AG09309 (cell line): Measurements from ENCODE around the gene ELAVL2.

Experiments used
- DNase-seq: peaks from one replicate; pipeline ENCODE4 v3.0.0-alpha.2; 2010; ENCODE audit warnings: low read depth
- H3K4me3 ChIP-seq: 2 replicates; pipeline ENCODE4 v1.5.1; 2011; ENCODE audit warnings: mild to moderate bottlenecking, low read depth, low read length, moderate library complexity; ENCODE audit not compliant: control insufficient read depth
- CTCF ChIP-seq: IDR thresholded peaks from 2 replicates; pipeline ENCODE4 v1.5.1; 2011; ENCODE audit warnings: mild to moderate bottlenecking, low read depth, low read length, inconsistent platforms; ENCODE audit not compliant: insufficient read depth, control insufficient read depth; ENCODE audit errors: missing control alignments

Gene ELAVL2

DNA sequence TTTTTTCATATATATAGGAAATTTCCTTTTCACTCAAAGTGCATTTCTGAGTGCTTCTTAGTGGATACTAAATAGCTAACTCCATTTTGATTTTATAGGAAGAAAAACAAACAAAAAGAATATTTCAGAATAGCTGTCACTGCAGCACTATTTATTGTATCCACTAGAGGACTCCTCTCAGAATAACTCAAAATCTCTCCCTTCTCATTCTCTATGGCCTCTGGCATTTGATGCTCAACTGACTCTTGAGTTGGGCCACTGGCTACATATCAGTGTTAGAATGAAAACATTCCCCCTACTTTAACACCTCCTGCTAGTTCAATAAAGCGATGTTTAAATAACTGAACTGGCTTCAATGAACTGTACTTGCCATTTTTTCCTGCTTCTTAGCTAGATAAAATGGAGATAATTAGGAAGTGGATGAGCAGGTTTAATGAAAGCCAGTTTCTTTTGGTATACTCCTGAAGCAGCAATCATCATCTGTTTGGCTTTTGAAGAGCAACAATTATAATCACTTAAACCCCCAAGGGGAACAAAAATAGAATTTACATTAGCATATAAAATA lies 16.6 kb upstream of the ELAVL2 start:
- DNase-seq: no peak
- no peak overlapping the region for H3K4me3 ChIP-seq
- no peak for TF ChIP-seq CTCF

GRCh38 chr9:23841304-23841703 lies 15.3 kb upstream of the ELAVL2 start:
- no peak for DNase-seq
- H3K4me3 ChIP-seq: no peak overlapping the region
- no peak for TF ChIP-seq CTCF

DNA sequence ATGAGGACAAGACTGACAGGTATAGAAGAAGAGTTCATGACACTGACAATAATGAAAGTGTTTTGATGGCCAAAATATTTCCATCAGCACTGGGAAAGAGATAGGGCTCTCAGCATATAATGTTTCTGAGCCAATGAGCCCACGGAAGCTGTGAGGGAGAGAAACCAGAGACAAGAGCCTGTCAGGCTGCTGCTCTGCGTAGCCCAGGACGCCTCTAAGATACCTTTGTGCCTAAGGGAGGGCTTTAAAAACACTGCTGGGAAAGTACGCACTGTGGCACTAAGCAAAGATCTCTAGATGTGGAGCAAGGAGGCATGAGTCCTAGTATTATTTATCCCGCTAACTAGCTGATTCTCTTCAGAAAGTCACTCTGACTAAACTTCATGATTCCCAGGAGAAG lies 11.0 kb upstream of the ELAVL2 start:
- DNase-seq: no peak
- no peak for TF ChIP-seq CTCF
- no peak overlapping the region for H3K4me3 ChIP-seq

DNA sequence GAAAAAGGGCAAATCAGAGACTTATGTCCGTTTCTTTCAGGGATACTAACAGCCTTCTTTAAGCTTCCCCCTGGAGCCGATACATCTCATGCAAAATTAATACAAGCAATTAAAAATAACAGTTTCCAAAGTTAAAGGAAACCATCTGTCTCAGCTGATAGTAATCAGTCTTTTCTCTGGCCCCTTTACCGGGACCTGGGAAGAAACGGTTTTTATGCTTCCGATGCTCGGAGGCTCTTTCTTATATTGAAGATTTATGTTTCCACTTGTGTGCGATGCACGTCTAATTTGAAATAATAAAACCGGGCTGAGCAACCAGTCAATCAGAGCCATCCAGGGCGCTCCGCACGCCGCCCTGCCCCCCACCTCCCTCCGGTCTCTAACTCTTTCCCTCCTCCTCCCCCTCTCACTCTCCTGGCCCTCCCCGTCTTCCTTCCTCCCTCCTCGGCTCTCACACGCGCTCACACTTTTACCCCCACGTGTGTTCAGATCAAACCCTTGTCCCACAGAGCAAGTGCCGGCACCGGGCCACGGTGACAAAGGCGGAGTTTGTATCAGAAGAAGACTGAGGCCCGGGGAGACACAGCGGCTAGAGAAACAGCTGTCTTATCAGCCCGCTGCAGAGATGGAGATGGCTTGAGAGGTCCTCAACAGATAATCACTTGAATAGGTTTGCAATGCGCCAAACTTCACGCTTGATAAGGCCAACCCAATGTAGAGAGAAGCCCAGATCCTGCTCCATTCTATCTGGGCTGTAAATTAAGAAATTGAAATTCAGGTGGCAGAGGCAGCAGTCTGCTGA lies 5.1 kb upstream of the ELAVL2 start:
- TF ChIP-seq CTCF: no peak
- no peak for DNase-seq
- H3K4me3 ChIP-seq: no peak overlapping the region

GRCh38 chr9:23830476-23830805 lies 4.4 kb upstream of the ELAVL2 start:
- no peak overlapping the region for H3K4me3 ChIP-seq
- no peak for TF ChIP-seq CTCF
- DNase-seq: no peak

DNA sequence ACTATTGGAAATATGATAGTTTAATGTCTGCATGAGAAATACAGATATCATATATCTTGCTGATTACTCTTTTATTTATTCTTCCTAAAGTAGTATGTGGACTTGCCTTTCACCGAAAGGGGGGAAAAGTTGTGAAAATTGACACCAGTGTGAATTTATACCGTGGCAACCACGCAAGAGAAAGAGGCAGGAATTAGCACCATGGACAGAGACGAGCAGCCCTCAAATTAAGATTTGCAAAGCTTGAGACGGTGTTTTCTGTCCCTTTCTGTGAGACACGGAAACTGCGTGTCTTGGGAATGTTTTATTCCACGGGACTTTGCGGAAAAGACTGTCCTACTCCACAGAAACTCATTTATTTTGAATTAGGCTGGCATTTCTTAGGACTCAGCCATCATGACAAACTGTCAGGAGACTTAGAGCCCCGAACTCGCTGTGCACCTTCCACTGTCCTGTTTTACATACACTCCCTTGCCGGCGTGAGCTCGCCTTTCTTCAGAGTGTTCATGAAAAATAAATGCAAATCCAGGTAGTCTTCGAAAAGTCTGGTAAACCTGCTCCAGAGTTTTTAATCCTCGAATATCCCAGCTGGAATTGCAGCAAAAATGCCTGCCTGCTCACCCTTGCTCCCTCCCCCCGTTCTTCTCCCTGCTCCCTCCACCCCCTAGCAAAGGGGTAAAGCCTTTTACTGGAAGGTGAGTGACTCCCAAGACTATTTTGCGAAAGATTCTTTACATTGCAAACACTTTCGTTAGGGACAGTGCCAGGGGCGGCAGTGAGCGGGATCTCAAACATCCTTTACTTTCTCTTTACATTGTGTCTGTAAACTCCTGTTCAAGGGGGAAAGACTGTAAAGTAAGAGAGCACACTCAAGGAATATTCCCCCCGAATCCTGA lies 3.8 kb upstream of the ELAVL2 start:
- no peak for DNase-seq
- no peak for TF ChIP-seq CTCF
- H3K4me3 ChIP-seq: no peak overlapping the region
